H1 (cell line): ENCODE measurements around the gene RAB11FIP3. TPM values are rescaled to one million over a fixed set of nuclear protein-coding genes. Genes with fewer than 3 reads are reported as not detected.

Source experiments
- CTCF ChIA-PET: fragments of 300-600 bp; sonication (Branson Sonifier 250); formaldehyde crosslinking; loops from one replicate; lab custom pipeline; 2021; ENCODE audit not compliant: partially characterized antibody; lab: Charles Lee
- POLR2A ChIA-PET: fragments of 300-600 bp; sonication (Branson Sonifier 250); formaldehyde crosslinking; loops from one replicate; lab custom pipeline; 2021; ENCODE audit warnings: inconsistent platforms; ENCODE audit not compliant: partially characterized antibody; lab: Charles Lee
- DNase-seq, 2 experiments: peaks; one replicate each; pipeline versions ENCODE4 v3.0.0 to v3.0.0-alpha.2; 2010 to 2022; ENCODE audit warnings: low spot score in 2 of 2, low read depth in 1 of 2, mixed read lengths in 1 of 2
- FAIRE-seq: peaks from 2 replicates; lab custom pipeline; 2011; peaks lifted over from hg19 to GRCh38; lab: Jason Lieb, UNC
- H2AFZ ChIP-seq: 2 replicates; pipeline ENCODE4 v1.8.1; 2012; ENCODE audit warnings: low read length, inconsistent platforms
- H2AK5ac ChIP-seq: 2 replicates; pipeline ENCODE4 v1.6.1; 2013; ENCODE audit warnings: low read depth, low read length
- H2BK120ac ChIP-seq: replicated peaks from 2 replicates; pipeline ENCODE3; 2013; ENCODE audit warnings: low read depth, low read length, inconsistent platforms
- H2BK12ac ChIP-seq: 2 replicates; pipeline ENCODE4 v1.6.1; 2013; ENCODE audit warnings: low read depth, low read length
- H2BK15ac ChIP-seq: 2 replicates; pipeline ENCODE4 v1.6.1; 2013; ENCODE audit warnings: low read length
- H2BK20ac ChIP-seq: 2 replicates; pipeline ENCODE4 v1.6.1; 2013; ENCODE audit warnings: low read length
- H2BK5ac ChIP-seq: 2 replicates; pipeline ENCODE4 v1.6.1; 2013; ENCODE audit warnings: low read depth, low read length
- H3K14ac ChIP-seq: 2 replicates; pipeline ENCODE4 v1.6.1; 2013; ENCODE audit warnings: inconsistent platforms; ENCODE audit not compliant: insufficient read length
- H3K18ac ChIP-seq: 2 replicates; pipeline ENCODE4 v1.6.1; 2013; ENCODE audit warnings: low read length; ENCODE audit errors: extremely low read depth
- H3K23ac ChIP-seq: 2 replicates; pipeline ENCODE4 v1.6.1; 2013; ENCODE audit warnings: inconsistent platforms; ENCODE audit not compliant: insufficient read length
- H3K23me2 ChIP-seq: 2 replicates; pipeline ENCODE4 v1.6.1; 2013; ENCODE audit warnings: low read depth, low read length
- H3K27ac ChIP-seq: 2 replicates; pipeline ENCODE4 v1.6.1; 2011; ENCODE audit warnings: low read depth, low read length, inconsistent platforms
- H3K27me3 ChIP-seq, 4 experiments: replicated peaks in 1 of 4; 1 replicate in 1 of 4; 2 replicates in 3 of 4; pipeline versions ENCODE4 v1.6.1 to v1.8.1; 2011 to 2013; ENCODE audit warnings: low read length in 3 of 4, mild to moderate bottlenecking in 3 of 4, inconsistent platforms in 2 of 4, mixed read lengths in 2 of 4, moderate library complexity in 1 of 4; ENCODE audit not compliant: control insufficient read depth in 3 of 4, insufficient read depth in 3 of 4; ENCODE audit errors: extremely low read depth in 1 of 4
- H3K36me3 ChIP-seq, 4 experiments: 2 replicates each; pipeline versions ENCODE4 v1.6.1 to v1.8.1; 2011 to 2013; ENCODE audit warnings: mild to moderate bottlenecking in 4 of 4, low read length in 3 of 4, moderate library complexity in 2 of 4, control low read depth in 1 of 4, inconsistent platforms in 1 of 4; ENCODE audit not compliant: insufficient read depth in 4 of 4, control insufficient read depth in 2 of 4
- H3K4ac ChIP-seq: replicated peaks from 2 replicates; pipeline ENCODE3; 2013; ENCODE audit warnings: low read length, low read depth, mixed read lengths, inconsistent platforms; ENCODE audit not compliant: insufficient read length
- H3K4me1 ChIP-seq, 4 experiments: replicated peaks in 1 of 4; 1 replicate in 1 of 4; 2 replicates in 3 of 4; pipeline versions ENCODE4 v1.6.1 to v1.8.1; 2011 to 2013; ENCODE audit warnings: low read length in 3 of 4, inconsistent platforms in 2 of 4, mixed read lengths in 1 of 4; ENCODE audit not compliant: insufficient read depth in 4 of 4, control insufficient read depth in 3 of 4
- H3K4me2 ChIP-seq, 2 experiments: 2 replicates each; pipeline versions ENCODE4 v1.6.1 to v1.8.1; 2011 to 2013; ENCODE audit warnings: low read depth in 2 of 2, low read length in 2 of 2, control low read depth in 1 of 2, inconsistent platforms in 1 of 2, mild to moderate bottlenecking in 1 of 2; ENCODE audit not compliant: insufficient read depth in 1 of 2
- H3K4me3 ChIP-seq, 4 experiments: fragments of 200-600, 300-600 bp in 1 of 4; sonication (generic), shearing (Covaris generic), sonication (Bioruptor Twin) in 1 of 4; 2 replicates each; pipeline versions ENCODE4 v1.5.1 to v1.8.1; 2011 to 2016; ENCODE audit warnings: low read length in 4 of 4, low read depth in 3 of 4, control low read depth in 2 of 4, inconsistent platforms in 2 of 4, mild to moderate bottlenecking in 2 of 4, mixed read lengths in 1 of 4, moderate library complexity in 1 of 4; ENCODE audit not compliant: insufficient read depth in 2 of 4; ENCODE audit errors: extremely low read depth in 1 of 4
- H3K56ac ChIP-seq: replicated peaks from 2 replicates; pipeline ENCODE3; 2013; ENCODE audit warnings: low read depth, mild to moderate bottlenecking, mixed read lengths, low read length, inconsistent platforms; ENCODE audit not compliant: insufficient read length
- H3K79me1 ChIP-seq: 2 replicates; pipeline ENCODE4 v1.6.1; 2013; ENCODE audit warnings: low read depth, low read length, control low read depth
- H3K79me2 ChIP-seq, 2 experiments: 2 replicates each; pipeline versions ENCODE4 v1.6.1 to v1.8.1; 2012 to 2013; ENCODE audit warnings: low read length in 2 of 2, mild to moderate bottlenecking in 2 of 2, inconsistent platforms in 1 of 2; ENCODE audit not compliant: insufficient read depth in 2 of 2, control insufficient read depth in 1 of 2
- H3K9ac ChIP-seq, 4 experiments: replicated peaks in 1 of 4; 1 replicate in 1 of 4; 2 replicates in 3 of 4; pipeline versions ENCODE4 v1.6.1 to v1.8.1; 2011 to 2013; ENCODE audit warnings: low read depth in 3 of 4, low read length in 3 of 4, control low read depth in 2 of 4, mild to moderate bottlenecking in 2 of 4, moderate library complexity in 2 of 4, inconsistent platforms in 1 of 4; ENCODE audit errors: extremely low read depth in 1 of 4
- H3K9me3 ChIP-seq, 2 experiments: 2 replicates each; pipeline versions ENCODE4 v1.6.1 to v1.8.1; 2012 to 2013; ENCODE audit warnings: mild to moderate bottlenecking in 2 of 2, moderate library complexity in 2 of 2, control low read depth in 1 of 2, inconsistent platforms in 1 of 2, low read depth in 1 of 2, low read length in 1 of 2, mixed read lengths in 1 of 2; ENCODE audit not compliant: insufficient read depth in 2 of 2
- H4K20me1 ChIP-seq, 2 experiments: replicated peaks in 1 of 2; 2 replicates each; pipeline versions ENCODE3 to v1.8.1; 2011 to 2013; ENCODE audit warnings: inconsistent platforms in 2 of 2, low read length in 2 of 2, mild to moderate bottlenecking in 1 of 2; ENCODE audit not compliant: insufficient read depth in 2 of 2, control insufficient read depth in 1 of 2
- H4K5ac ChIP-seq: 2 replicates; pipeline ENCODE4 v1.6.1; 2013; ENCODE audit warnings: low read length, low read depth, mixed read lengths, inconsistent platforms; ENCODE audit not compliant: insufficient read length
- H4K8ac ChIP-seq: 2 replicates; pipeline ENCODE4 v1.8.0; 2013; ENCODE audit warnings: mild to moderate bottlenecking, moderate library complexity, low read length, inconsistent platforms; ENCODE audit not compliant: insufficient read depth; ENCODE audit errors: extremely low read depth
- H4K91ac ChIP-seq: replicated peaks from 2 replicates; pipeline ENCODE3; 2013; ENCODE audit warnings: low read length, mixed read lengths, inconsistent platforms; ENCODE audit not compliant: insufficient read length
- BRCA1 ChIP-seq: IDR thresholded peaks from 2 replicates; pipeline ENCODE4 v1.6.1; 2012; ENCODE audit warnings: low read depth, low read length, improper control_type of control experiment
- CBX8 ChIP-seq: fragments of 300-800, 300-1000 bp; sonication (generic); IDR thresholded peaks from 2 replicates; pipeline ENCODE4 v1.7.1; 2016; ENCODE audit warnings: low read depth, low read length, borderline replicate concordance
- GABPA ChIP-seq: IDR thresholded peaks from 2 replicates; pipeline ENCODE4 v1.6.1; 2011; ENCODE audit warnings: mild to moderate bottlenecking, low read length, moderate library complexity, borderline replicate concordance; ENCODE audit not compliant: insufficient read depth
- GTF2F1 ChIP-seq: IDR thresholded peaks from 2 replicates; pipeline ENCODE4 v1.6.1; 2012; ENCODE audit warnings: low read depth, low read length, improper control_type of control experiment, borderline replicate concordance
- POLR2A ChIP-seq, 2 experiments: IDR thresholded peaks; 1 replicate in 1 of 2; 2 replicates in 1 of 2; pipeline ENCODE4 v1.6.1; 2011; ENCODE audit warnings: low read depth in 2 of 2, low read length in 2 of 2, mild to moderate bottlenecking in 2 of 2; ENCODE audit errors: control extremely low read depth in 1 of 2
- SP1 ChIP-seq: IDR thresholded peaks from 2 replicates; pipeline ENCODE4 v1.6.1; 2011; ENCODE audit warnings: low read depth, low read length
- TBP ChIP-seq: IDR thresholded peaks from 2 replicates; pipeline ENCODE4 v1.6.1; 2011; ENCODE audit warnings: low read depth, low read length, improper control_type of control experiment
- YY1 ChIP-seq: IDR thresholded peaks from 2 replicates; pipeline ENCODE4 v1.6.1; 2011; ENCODE audit warnings: low read depth, mild to moderate bottlenecking, low read length
- WGBS, 2 experiments: shearing (Covaris generic) in 1 of 2; methylation state at CpG; one replicate each; pipeline versions ENCODE4 v1.1.6 to v1.1.7; 2013 to 2015; ENCODE audit warnings: low lambda C conversion rate in 2 of 2, mixed read lengths in 2 of 2, inconsistent platforms in 1 of 2, low coverage in 1 of 2, missing lambda C conversion rate in 1 of 2; ENCODE audit not compliant: insufficient replicate concordance in 2 of 2, insufficient coverage in 1 of 2, insufficient read length in 1 of 2; ENCODE audit errors: extremely low coverage in 1 of 2, missing lambda C conversion rate in 1 of 2; 5-methylcytosine and 5-hydroxymethylcytosine counted together
- polyA plus RNA-seq, 7 experiments: library from polyadenylated mRNA; depleted of rRNA in 3 of 7; stranded (reverse) in 5 of 7; unstranded in 2 of 7; fragments of >200 nt in 5 of 7; fragments of 200-250 nt in 2 of 7; gene quantifications; 1 replicate in 5 of 7; 2 replicates in 1 of 7; 4 replicates in 1 of 7; pipeline versions ENCODE4 v1.2.1 to v1.2.3, GENCODE V29; 2011 to 2013; ENCODE audit warnings: missing spikeins in 2 of 7, mixed read lengths in 2 of 7
- total RNA-seq: library from RNA; stranded (reverse); fragmentation: NEBNext Ultra II Directional; extraction: Animal tissue kit (Norgen Biotek cat#: 25700); gene quantifications from 2 replicates; pipeline ENCODE4 v1.2.1, GENCODE V29; 2021
- TF ChIP-seq, protein P1 (sequence below), 3 experiments: IDR thresholded peaks; 1 replicate in 2 of 3; 2 replicates in 1 of 3; pipeline versions ENCODE4 v1.5.1 to v1.6.1; 2011; ENCODE audit warnings: low read length in 3 of 3, mild to moderate bottlenecking in 3 of 3, inconsistent platforms in 2 of 3, low read depth in 1 of 3, moderate library complexity in 1 of 3; ENCODE audit not compliant: insufficient read depth in 1 of 3; ENCODE audit errors: control extremely low read depth in 1 of 3

Gene RAB11FIP3
- total and polyA plus RNA-seq, 2 of the 8 experiments (the other 6 are each of a cell fraction or from before 2014, with no cell fraction given), result 9.3 to 35.2 TPM

DNA sequence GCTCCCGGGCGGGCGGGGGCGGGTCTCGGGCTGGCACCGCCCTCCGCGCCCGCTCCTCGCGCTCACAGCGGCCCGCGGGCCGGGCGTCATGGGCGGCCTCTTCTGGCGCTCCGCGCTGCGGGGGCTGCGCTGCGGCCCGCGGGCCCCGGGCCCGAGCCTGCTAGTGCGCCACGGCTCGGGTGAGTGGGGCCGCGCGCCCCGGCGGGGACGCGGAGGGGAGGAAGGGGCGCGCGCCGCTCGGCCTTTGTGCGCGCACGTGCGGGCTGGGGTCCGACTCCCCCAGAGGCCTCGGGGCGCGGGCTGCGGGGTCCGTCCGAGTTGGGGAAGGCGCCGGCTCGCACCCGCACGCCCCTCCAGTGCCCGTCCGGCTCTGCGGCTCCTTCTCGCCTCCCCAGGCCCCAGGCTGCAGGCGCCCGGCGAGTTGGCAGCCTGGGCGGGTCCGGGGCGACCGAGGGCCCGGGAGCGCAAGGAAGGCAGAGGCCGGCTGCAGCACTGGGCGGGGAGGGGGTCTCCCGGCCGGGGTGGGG is 28.3 kb upstream of the RAB11FIP3 start, which contains the start of gene NME4:
Gene NME4 (plus strand): TSS at position 65 of the 527 bp plus-strand sequence. CDS start 24 bp downstream, at position 89.
- peaks cover 5% of the 10 kb centered on the region for H3K23me2 ChIP-seq
- peak within 1 kb of the TSS; percentile 96 for H4K8ac ChIP-seq
- peak within 1 kb of the TSS; percentile 52 to 91 (median 70) for H3K4me3 ChIP-seq
- ChIA-PET CTCF (interaction anchor here (1.2 to 1.8 kb wide), 2 partner anchors 16 to 93 kb away, joined by 4 read pairs; no protein-coding TSS in a partner anchor), POLR2A (interaction anchor here (1.0 to 6.7 kb wide), 13 partner anchors 9 to 129 kb away, joined by 3 to 67 read pairs (median 4); partner anchors contain the start of genes MRPL28 and RAB11FIP3)
- H4K91ac ChIP-seq, result peak within 1 kb of the TSS; percentile 74
- no peaks in the 10 kb centered on the region for H3K27me3 ChIP-seq
- no peak within 1 kb of the TSS for H3K23ac ChIP-seq
- no peak within 1 kb of the TSS for H2BK20ac ChIP-seq
- H2AK5ac ChIP-seq, result no peak within 1 kb of the TSS; the same call in 1 of the 2 replicates
- 3% methylated on average over 33 of the region's 75 CpGs; no CpG with 5 or more reads in 1 of the 2 experiments for WGBS, 2 experiments
- H3K4ac ChIP-seq, result peak within 1 kb of the TSS; percentile 97
- H2AFZ ChIP-seq, result no peak within 1 kb of the TSS
- H2BK5ac ChIP-seq, result peak within 1 kb of the TSS; percentile 91
- no peak within 1 kb of the TSS for H3K14ac ChIP-seq
- no peaks in the 10 kb centered on the region; the same call in 1 of the 2 replicates for H3K79me1 ChIP-seq
- no peaks in the 10 kb centered on the region; a peak in 1 of 4 replicates for H3K79me2 ChIP-seq
- peaks cover 0 to under 1% of the 10 kb centered on the region in 2 experiments; a peak in 2 of 4 replicates for H3K9me3 ChIP-seq
- peaks cover 0 to 26% (median 13%) of the 10 kb centered on the region in 4 experiments; a peak in 6 of 7 replicates for H3K4me1 ChIP-seq
- H2BK12ac ChIP-seq, result 0 out of 2 replicates have a peak within 1 kb of the TSS, but pooled peaks have one; percentile 80
- DNase-seq (peak in 1 of 2 experiments; percentile 73), FAIRE-seq (no peak)
- peak within 1 kb of the TSS; percentile 62 for H3K18ac ChIP-seq
- H4K20me1 ChIP-seq, result peaks cover 2 to 21% of the 10 kb centered on the region in 2 experiments
- H2BK120ac ChIP-seq, result no peak within 1 kb of the TSS
- peak within 1 kb of the TSS; percentile 67 to 71 for H3K4me2 ChIP-seq
- H3K36me3 ChIP-seq, result peaks cover 7 to 18% (median 14%) of the 10 kb centered on the region in 4 experiments; a peak in 6 of 8 replicates
- peak within 1 kb of the TSS; percentile 57 for H4K5ac ChIP-seq
- H2BK15ac ChIP-seq, result 0 out of 2 replicates have a peak within 1 kb of the TSS, but pooled peaks have one; percentile 3
- peak within 1 kb of the TSS; percentile 68 to 95 (median 82); a peak in 5 of 7 replicates for H3K9ac ChIP-seq
- no peak within 1 kb of the TSS for H3K56ac ChIP-seq
- H3K27ac ChIP-seq, result peak within 1 kb of the TSS; percentile 90
- TF ChIP-seq YY1 (no peak), SP1 (no peak), GABPA (no peak), CBX8 (no peak), BRCA1 (no peak), POLR2A (IDR thresholded peaks at IDR 0.05; ENCODE audit: control extremely low read depth in 1 of 2, low read depth in 2 of 2, low read length in 2 of 2) (peak in 1 of 2 experiments; percentile 61; a peak in 1 of 3 replicates), TBP (no peak), GTF2F1 (no peak)
- TF ChIP-seq, protein P1, sequence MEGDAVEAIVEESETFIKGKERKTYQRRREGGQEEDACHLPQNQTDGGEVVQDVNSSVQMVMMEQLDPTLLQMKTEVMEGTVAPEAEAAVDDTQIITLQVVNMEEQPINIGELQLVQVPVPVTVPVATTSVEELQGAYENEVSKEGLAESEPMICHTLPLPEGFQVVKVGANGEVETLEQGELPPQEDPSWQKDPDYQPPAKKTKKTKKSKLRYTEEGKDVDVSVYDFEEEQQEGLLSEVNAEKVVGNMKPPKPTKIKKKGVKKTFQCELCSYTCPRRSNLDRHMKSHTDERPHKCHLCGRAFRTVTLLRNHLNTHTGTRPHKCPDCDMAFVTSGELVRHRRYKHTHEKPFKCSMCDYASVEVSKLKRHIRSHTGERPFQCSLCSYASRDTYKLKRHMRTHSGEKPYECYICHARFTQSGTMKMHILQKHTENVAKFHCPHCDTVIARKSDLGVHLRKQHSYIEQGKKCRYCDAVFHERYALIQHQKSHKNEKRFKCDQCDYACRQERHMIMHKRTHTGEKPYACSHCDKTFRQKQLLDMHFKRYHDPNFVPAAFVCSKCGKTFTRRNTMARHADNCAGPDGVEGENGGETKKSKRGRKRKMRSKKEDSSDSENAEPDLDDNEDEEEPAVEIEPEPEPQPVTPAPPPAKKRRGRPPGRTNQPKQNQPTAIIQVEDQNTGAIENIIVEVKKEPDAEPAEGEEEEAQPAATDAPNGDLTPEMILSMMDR (IDR thresholded peaks at IDR 0.05; ENCODE audit: control extremely low read depth in 1 of 3, insufficient read depth in 1 of 3, low read depth in 1 of 3, low read length in 3 of 3), result no peak
